Loucy (cell line): ENCODE data around the gene NGRN.
"Not testable (repeated sequence)": the region's sequence is repeated elsewhere in the genome, so short reads cannot be mapped to it uniquely, and the experiment has no call there.

Source experiments
- H2AFZ ChIP-seq: fragments of 200-600 bp; sonication (generic); 2 replicates; pipeline ENCODE4 v1.6.0; 2016; ENCODE audit warnings: antibody characterized with exemption, mild to moderate bottlenecking, low read length, moderate library complexity
- H3F3A ChIP-seq: fragments of 200-600 bp; 2 replicates; pipeline ENCODE4 v1.6.0; 2016; ENCODE audit warnings: antibody characterized with exemption, low read depth, mild to moderate bottlenecking
- H3K27me3 ChIP-seq: fragments of 200-600 bp; sonication (generic); 2 replicates; pipeline ENCODE4 v1.6.1; 2014; ENCODE audit warnings: low read length, mild to moderate bottlenecking; ENCODE audit not compliant: insufficient read depth, poor library complexity, severe bottlenecking
- H3K36me3 ChIP-seq: fragments of 200-600 bp; sonication (generic); 2 replicates; pipeline ENCODE4 v1.6.1; 2016; ENCODE audit warnings: low read length; ENCODE audit not compliant: insufficient read depth
- H3K4me1 ChIP-seq: fragments of 200-600 bp; sonication (generic); 2 replicates; pipeline ENCODE4 v1.5.1; 2014; ENCODE audit warnings: low read length, mild to moderate bottlenecking; ENCODE audit not compliant: insufficient read depth, poor library complexity, severe bottlenecking
- H3K4me2 ChIP-seq: fragments of 200-600 bp; sonication (generic); 2 replicates; pipeline ENCODE4 v1.6.0; 2014; ENCODE audit warnings: antibody characterized with exemption, low read length, low read depth, mild to moderate bottlenecking; ENCODE audit not compliant: poor library complexity, severe bottlenecking
- H3K4me3 ChIP-seq: fragments of 200-600 bp; sonication (generic); 2 replicates; pipeline ENCODE4 v1.5.1; 2014; ENCODE audit warnings: low read length, mild to moderate bottlenecking, mixed read lengths; ENCODE audit not compliant: poor library complexity, severe bottlenecking
- H3K79me2 ChIP-seq: fragments of 200-600 bp; sonication (generic); 2 replicates; pipeline ENCODE4 v1.6.1; 2014; ENCODE audit warnings: low read length; ENCODE audit not compliant: insufficient read depth
- H3K9ac ChIP-seq: fragments of 200-600 bp; sonication (generic); 2 replicates; pipeline ENCODE4 v1.6.0; 2014; ENCODE audit warnings: mild to moderate bottlenecking, low read depth, low read length, moderate library complexity; ENCODE audit not compliant: poor library complexity, severe bottlenecking
- H3K9me2 ChIP-seq: fragments of 200-600 bp; sonication (generic); replicated peaks from 2 replicates; pipeline ENCODE4 v1.6.1; 2016; ENCODE audit warnings: low read depth, low read length, mixed read lengths
- H3K9me3 ChIP-seq: fragments of 200-600 bp; sonication (generic); 2 replicates; pipeline ENCODE4 v1.6.1; 2014; ENCODE audit warnings: mild to moderate bottlenecking, antibody characterized with exemption, low read length, low read depth; ENCODE audit not compliant: insufficient read depth
- H4K20me1 ChIP-seq: fragments of 200-600 bp; sonication (generic); 2 replicates; pipeline ENCODE4 v1.6.0; 2014; ENCODE audit warnings: antibody characterized with exemption, low read length, mild to moderate bottlenecking; ENCODE audit not compliant: insufficient read depth, poor library complexity, severe bottlenecking
- EZH2phosphoT487 ChIP-seq: fragments of 200-600 bp; IDR thresholded peaks from 2 replicates; pipeline ENCODE4 v1.6.1; 2018; ENCODE audit warnings: antibody characterized with exemption, mild to moderate bottlenecking, moderate library complexity, borderline replicate concordance
- TF ChIP-seq, protein P1 (sequence below): fragments of 200-600 bp; sonication (generic); conservative IDR thresholded peaks from 2 replicates; pipeline ENCODE4 v1.5.1; 2014; ENCODE audit warnings: mild to moderate bottlenecking, antibody characterized with exemption, low read length

Gene NGRN

DNA sequence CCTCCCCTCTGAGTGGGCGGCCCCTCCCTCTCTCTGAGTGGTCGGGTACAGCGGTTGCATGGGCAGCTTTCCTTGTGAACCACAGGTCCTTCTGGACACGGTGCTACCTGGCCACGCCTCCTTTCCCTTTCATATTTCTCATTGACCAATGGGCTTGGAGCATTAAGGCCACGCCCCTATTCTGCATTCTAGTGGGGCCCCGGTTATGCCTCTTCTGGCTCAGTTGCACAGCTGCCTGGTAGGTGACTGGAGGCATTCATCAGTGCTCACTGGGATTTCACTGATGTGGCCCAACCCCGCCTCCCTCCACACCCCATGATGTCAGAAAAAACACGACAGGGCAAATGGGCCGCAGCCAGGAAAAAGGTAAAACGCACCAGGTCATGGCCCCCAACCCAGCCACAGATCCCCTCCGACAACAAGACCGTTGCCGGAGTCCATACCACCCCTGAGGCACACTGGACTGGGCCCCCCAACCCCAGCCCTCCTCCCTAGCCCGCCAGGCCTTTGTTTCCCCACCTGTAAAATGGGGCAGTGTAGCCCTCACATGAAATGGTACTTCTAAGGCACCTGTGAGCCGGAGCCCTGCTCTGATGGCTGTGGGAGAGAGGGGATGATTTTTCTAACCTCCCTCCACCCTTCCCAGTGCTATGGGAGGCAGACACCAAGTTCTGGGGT, 26.3 kb downstream of the NGRN start:
- Histone ChIP-seq H4K20me1 (no peaks in the 10 kb centered on the region), H3K27me3 (no peaks in the 10 kb centered on the region), H3K4me2 (no peak overlapping the region), H3F3A (no peaks in the 10 kb centered on the region), H3K4me3 (no peak overlapping the region), H3K9me2 (no peaks in the 10 kb centered on the region), H3K4me1 (peaks cover 8% of the 10 kb centered on the region), H3K9me3 (no peaks in the 10 kb centered on the region), H3K79me2 (no peaks in the 10 kb centered on the region), H2AFZ (peak overlapping the region; percentile 28; the same call in 1 of the 2 replicates), H3K36me3 (no peaks in the 10 kb centered on the region), H3K9ac (no peak overlapping the region)
- TF ChIP-seq, protein P1, sequence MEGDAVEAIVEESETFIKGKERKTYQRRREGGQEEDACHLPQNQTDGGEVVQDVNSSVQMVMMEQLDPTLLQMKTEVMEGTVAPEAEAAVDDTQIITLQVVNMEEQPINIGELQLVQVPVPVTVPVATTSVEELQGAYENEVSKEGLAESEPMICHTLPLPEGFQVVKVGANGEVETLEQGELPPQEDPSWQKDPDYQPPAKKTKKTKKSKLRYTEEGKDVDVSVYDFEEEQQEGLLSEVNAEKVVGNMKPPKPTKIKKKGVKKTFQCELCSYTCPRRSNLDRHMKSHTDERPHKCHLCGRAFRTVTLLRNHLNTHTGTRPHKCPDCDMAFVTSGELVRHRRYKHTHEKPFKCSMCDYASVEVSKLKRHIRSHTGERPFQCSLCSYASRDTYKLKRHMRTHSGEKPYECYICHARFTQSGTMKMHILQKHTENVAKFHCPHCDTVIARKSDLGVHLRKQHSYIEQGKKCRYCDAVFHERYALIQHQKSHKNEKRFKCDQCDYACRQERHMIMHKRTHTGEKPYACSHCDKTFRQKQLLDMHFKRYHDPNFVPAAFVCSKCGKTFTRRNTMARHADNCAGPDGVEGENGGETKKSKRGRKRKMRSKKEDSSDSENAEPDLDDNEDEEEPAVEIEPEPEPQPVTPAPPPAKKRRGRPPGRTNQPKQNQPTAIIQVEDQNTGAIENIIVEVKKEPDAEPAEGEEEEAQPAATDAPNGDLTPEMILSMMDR: no peak
- TF ChIP-seq EZH2phosphoT487: no peak

DNA sequence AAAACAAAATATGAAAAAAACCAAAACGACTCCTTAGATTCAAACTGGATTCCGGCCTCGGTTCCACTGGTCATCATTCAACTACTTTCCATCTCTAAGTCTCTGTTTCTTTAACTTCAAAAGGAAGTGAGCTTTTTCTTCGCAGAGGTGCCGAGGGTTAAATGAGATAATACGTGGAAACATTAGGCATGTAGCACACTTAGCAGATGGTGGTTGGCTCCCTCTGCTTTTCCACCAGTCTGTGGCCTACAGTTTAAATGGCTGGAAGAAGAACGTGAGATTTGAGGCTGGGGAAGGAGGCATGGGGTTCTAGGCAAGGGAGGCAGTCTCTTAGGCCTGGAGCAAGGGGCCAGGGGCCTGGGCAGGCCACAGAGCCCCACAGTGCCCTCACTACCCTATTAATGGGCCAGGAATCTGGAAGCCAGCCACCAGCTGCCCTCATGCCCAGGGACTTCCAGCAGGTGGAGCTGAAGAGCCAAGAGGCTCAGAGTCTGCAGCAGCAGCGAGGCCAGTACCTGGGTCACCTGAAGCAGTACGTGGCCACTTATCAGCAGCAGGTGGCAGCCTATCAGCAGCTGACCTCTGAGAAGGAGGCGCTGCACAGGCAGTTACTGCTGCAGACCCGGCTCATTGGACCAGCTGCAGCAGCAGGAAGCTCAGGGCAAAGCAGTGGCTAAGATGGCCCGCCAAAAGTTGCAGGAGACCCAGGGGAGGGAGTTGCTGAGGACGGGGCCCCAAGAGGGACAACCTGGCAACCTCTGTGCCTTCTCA, 27.8 kb downstream of the NGRN start:
- TF ChIP-seq, protein P1: peak; percentile 73
- peak overlapping the region; percentile 89 for H2AFZ ChIP-seq
- not testable (repeated sequence) for H3K9me3 ChIP-seq, H3K9ac ChIP-seq, H3K4me2 ChIP-seq, H3K79me2 ChIP-seq, H3K9me2 ChIP-seq, H3K4me3 ChIP-seq, H3K4me1 ChIP-seq, H3K36me3 ChIP-seq, H4K20me1 ChIP-seq, H3K27me3 ChIP-seq, H3F3A ChIP-seq

DNA sequence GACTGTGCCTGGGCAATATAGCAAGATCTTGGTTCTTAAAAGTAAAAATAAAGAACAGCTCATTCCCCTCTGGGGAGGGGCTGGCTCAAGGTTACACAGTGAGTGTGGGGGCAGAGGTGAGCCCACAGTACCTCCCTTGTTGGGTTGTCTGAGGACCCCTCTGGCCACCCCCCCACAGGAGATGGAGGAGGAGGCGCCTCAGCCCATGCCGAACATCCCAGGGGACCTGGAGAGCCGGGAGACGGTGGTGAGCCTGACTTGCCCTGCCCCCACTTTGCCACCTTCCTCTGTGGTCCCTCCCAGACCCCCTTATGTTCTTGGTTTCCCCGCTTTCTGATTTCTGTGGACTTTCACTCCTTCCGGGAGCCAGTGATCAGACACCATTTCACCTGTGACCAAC, 28.7 kb downstream of the NGRN start:
- no peak overlapping the region for H3K4me2 ChIP-seq
- TF ChIP-seq, protein P1: no peak
- TF ChIP-seq EZH2phosphoT487: no peak

More for the DNA sequence above, 28.7 kb downstream of the NGRN start:
- H3K36me3 ChIP-seq: no peaks in the 10 kb centered on the region
- H3K4me3 ChIP-seq: no peak overlapping the region
- no peak overlapping the region for H3K9ac ChIP-seq
- H3K27me3 ChIP-seq: no peaks in the 10 kb centered on the region
- no peaks in the 10 kb centered on the region for H3K9me2 ChIP-seq
- no peaks in the 10 kb centered on the region for H4K20me1 ChIP-seq
- H3F3A ChIP-seq: no peaks in the 10 kb centered on the region
- H3K79me2 ChIP-seq: no peaks in the 10 kb centered on the region
- peaks cover 8% of the 10 kb centered on the region for H3K4me1 ChIP-seq
- no peak overlapping the region for H2AFZ ChIP-seq
- no peaks in the 10 kb centered on the region for H3K9me3 ChIP-seq
